HG03521 (cell line): Measurements from ENCODE around the gene WBP2NL.

ENCODE experiments used
- ATAC-seq: cut with Tn5 transposase; IDR thresholded peaks from one replicate; pipeline ENCODE4 v1.9.1; 2021; ENCODE audit warnings: mild to moderate bottlenecking, moderate library complexity; ENCODE audit not compliant: unreplicated experiment

WBP2NL gene

GRCh38 chr22:42025421-42025820 lies 26.8 kb downstream of the WBP2NL start:
- no peak for ATAC-seq

GRCh38 chr22:42026705-42027104 lies 28.1 kb downstream of the WBP2NL start:
- no peak for ATAC-seq

GRCh38 chr22:42033263-42034181 lies 34.9 kb downstream of the WBP2NL start:
- ATAC-seq: no peak

- no peak for ATAC-seq
Observed at GRCh38 chr22:42035256-42035655, 36.7 kb downstream of the WBP2NL start.

GRCh38 chr22:42039271-42039670 lies 40.7 kb downstream of the WBP2NL start:
- no peak for ATAC-seq

GRCh38 chr22:42041784-42042183 lies 43.2 kb downstream of the WBP2NL start:
- no peak for ATAC-seq

GRCh38 chr22:42050641-42051180 lies 52.1 kb downstream of the WBP2NL start:
- no peak for ATAC-seq

- ATAC-seq: no peak
Observed at GRCh38 chr22:42052765-42053164, 54.2 kb downstream of the WBP2NL start.

GRCh38 chr22:42056757-42057511 lies 58.3 kb downstream of the WBP2NL start:
- ATAC-seq: no peak

GRCh38 chr22:42060489-42060888 lies 61.9 kb downstream of the WBP2NL start:
- ATAC-seq: no peak

GRCh38 chr22:42061041-42061440 lies 62.5 kb downstream of the WBP2NL start:
- no peak for ATAC-seq

GRCh38 chr22:42062506-42063170 lies 64.0 kb downstream of the WBP2NL start:
- ATAC-seq: no peak

GRCh38 chr22:42064629-42065028 lies 66.0 kb downstream of the WBP2NL start:
- ATAC-seq: no peak

GRCh38 chr22:42065438-42066125 lies 67.0 kb downstream of the WBP2NL start:
- ATAC-seq: no peak

GRCh38 chr22:42066126-42066761 lies 67.7 kb downstream of the WBP2NL start:
- no peak for ATAC-seq

- ATAC-seq: no peak
Observed at GRCh38 chr22:42066937-42067336, 68.3 kb downstream of the WBP2NL start.

GRCh38 chr22:42067671-42068251 lies 69.2 kb downstream of the WBP2NL start:
- no peak for ATAC-seq

- no peak for ATAC-seq
Observed at GRCh38 chr22:42068291-42068690, 69.7 kb downstream of the WBP2NL start.

GRCh38 chr22:42069801-42070516 lies 71.4 kb downstream of the WBP2NL start:
- ATAC-seq: no peak
